Keratinocyte (primary cell): Measurements from ENCODE around the gene CELF2.

Experiments used
- CTCF ChIP-seq, 3 experiments: IDR thresholded peaks in 1 of 3; conservative IDR thresholded peaks in 1 of 3; optimal IDR thresholded peaks in 1 of 3; 2 replicates in 2 of 3; 3 replicates in 1 of 3; pipeline versions ENCODE3 to v1.5.1; 2011; ENCODE audit warnings: low read length in 3 of 3, mild to moderate bottlenecking in 3 of 3, moderate library complexity in 2 of 3, control low read depth in 1 of 3, inconsistent platforms in 1 of 3; ENCODE audit not compliant: insufficient read depth in 2 of 3; ENCODE audit errors: extremely low read depth in 1 of 3
- EZH2 ChIP-seq: IDR thresholded peaks from one replicate; pipeline ENCODE4 v1.6.1; 2012; ENCODE audit warnings: inconsistent platforms, mild to moderate bottlenecking, low read length, moderate library complexity

DNA sequence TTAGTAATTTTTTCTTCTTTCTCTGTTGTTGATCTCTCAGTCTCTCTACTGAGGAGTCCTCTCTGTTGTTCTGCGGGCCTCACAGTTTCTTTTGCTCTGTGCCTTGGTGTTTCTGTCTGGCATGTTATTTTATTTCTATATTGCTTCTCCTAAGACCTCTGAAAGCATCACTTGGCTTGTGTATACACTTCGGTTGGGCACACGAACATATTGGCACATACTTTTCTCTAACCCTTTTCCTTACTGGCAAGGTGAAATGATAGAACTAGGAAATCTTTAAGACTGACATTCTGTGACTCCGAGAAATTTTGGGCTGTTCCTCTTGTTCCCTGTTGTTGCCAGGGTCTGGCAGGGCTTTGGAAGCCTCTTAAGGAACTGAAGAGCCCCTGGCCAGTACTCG lies 148.9 kb downstream of the CELF2 start:
- no peak for TF ChIP-seq CTCF (optimal IDR thresholded peaks at IDR 0.05 in 1 of 3, IDR thresholded peaks at IDR 0.05 in 1 of 3, conservative IDR thresholded peaks at IDR 0.05 in 1 of 3; ENCODE audit: extremely low read depth in 1 of 3, insufficient read depth in 2 of 3, low read length in 3 of 3)
- no peak for TF ChIP-seq EZH2
